ENCODE measurements around the gene ORM2.

DNA sequence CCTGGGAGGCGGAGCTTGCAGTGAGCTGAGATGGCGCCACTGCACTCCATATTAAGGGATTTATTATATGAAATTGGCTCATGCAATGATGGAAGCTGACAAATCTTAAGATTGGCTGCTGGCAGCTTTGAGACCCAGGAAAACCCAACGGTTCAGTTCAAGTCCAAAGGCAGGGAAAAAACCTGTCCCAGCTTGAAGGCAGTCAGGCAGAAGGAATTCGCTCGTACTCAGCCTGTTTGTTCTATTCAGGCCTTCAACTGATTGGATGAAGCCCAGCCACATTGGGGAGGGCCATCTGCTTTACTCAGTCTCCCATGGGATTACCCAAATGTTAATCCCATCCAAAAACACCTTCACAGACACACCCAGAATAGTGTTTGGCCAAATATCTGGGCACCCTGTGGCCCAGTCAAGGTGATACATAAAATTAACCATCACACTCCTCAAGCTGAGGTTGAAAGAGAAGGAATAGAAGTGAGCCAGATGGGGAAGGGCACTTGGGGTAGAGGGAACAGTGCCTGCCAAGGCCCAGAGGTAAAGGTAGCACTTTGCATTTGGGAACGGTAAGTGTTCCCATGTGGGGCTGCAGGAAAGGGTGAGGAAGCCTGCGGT, 15.3 kb upstream of the ORM2 start:
- TF ChIP-seq, protein P1, sequence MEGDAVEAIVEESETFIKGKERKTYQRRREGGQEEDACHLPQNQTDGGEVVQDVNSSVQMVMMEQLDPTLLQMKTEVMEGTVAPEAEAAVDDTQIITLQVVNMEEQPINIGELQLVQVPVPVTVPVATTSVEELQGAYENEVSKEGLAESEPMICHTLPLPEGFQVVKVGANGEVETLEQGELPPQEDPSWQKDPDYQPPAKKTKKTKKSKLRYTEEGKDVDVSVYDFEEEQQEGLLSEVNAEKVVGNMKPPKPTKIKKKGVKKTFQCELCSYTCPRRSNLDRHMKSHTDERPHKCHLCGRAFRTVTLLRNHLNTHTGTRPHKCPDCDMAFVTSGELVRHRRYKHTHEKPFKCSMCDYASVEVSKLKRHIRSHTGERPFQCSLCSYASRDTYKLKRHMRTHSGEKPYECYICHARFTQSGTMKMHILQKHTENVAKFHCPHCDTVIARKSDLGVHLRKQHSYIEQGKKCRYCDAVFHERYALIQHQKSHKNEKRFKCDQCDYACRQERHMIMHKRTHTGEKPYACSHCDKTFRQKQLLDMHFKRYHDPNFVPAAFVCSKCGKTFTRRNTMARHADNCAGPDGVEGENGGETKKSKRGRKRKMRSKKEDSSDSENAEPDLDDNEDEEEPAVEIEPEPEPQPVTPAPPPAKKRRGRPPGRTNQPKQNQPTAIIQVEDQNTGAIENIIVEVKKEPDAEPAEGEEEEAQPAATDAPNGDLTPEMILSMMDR (IDR thresholded peaks at IDR 0.05), result no peak
- TF ChIP-seq POLR2A (IDR thresholded peaks at IDR 0.05), result no peak
